GM21360 (cell line): ENCODE measurements around the gene RALGPS1.

Experiments used
- ATAC-seq: cut with Tn5 transposase; IDR thresholded peaks from one replicate; pipeline ENCODE4 v1.9.1; 2021; ENCODE audit warnings: mild to moderate bottlenecking, moderate library complexity; ENCODE audit not compliant: unreplicated experiment

Gene RALGPS1

GRCh38 chr9:127181595-127182190 is 267.1 kb downstream of the RALGPS1 start:
- ATAC-seq = no peak

- no peak for ATAC-seq
Measured at GRCh38 chr9:127182901-127183746, 268.5 kb downstream of the RALGPS1 start.

- no peak for ATAC-seq
Measured at GRCh38 chr9:127183814-127184582, 269.4 kb downstream of the RALGPS1 start.

DNA sequence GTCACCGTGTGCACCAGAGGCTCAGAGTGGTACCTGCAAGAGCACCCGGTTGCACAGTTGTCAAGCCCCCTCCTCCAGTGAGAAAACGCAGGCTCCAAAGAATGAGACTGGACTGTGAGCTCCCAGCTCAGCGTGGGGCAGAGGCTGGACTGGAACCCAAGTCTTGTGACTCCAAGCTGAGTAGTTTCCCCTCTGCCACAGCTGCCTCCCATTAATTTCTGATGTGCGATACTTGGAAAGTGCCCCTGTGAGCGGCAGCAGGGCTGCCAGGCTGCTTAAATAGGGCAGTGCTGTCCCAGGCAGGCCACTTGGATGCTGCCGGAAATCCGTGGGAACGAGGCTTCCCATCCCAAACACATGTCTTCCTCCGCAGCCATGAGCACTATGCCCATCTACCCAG is 270.1 kb downstream of the RALGPS1 start:
- no peak for ATAC-seq

- ATAC-seq = no peak
Measured at GRCh38 chr9:127185181-127185580, 270.6 kb downstream of the RALGPS1 start.

- no peak for ATAC-seq
Measured at GRCh38 chr9:127185931-127186781, 271.6 kb downstream of the RALGPS1 start.

DNA sequence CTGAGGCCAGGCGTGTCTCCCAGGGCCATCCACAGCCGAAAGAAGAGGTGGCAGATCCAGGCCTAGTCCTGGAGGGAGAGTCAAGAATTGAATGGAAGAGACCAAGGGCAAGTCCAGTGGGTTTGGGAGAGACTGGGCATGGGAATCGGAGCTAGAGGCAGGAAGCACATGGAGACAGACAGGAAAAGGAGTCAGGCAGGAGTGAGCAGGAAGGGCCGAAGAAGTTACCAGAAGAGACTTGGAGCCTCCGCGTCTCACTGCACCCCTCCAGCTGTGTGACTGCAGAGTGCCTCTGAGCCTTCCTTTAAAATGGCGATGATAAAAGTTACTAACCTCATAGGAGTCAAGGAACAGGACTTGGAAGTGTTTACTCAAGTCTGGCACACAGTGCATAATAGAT is 272.2 kb downstream of the RALGPS1 start:
- ATAC-seq = no peak

DNA sequence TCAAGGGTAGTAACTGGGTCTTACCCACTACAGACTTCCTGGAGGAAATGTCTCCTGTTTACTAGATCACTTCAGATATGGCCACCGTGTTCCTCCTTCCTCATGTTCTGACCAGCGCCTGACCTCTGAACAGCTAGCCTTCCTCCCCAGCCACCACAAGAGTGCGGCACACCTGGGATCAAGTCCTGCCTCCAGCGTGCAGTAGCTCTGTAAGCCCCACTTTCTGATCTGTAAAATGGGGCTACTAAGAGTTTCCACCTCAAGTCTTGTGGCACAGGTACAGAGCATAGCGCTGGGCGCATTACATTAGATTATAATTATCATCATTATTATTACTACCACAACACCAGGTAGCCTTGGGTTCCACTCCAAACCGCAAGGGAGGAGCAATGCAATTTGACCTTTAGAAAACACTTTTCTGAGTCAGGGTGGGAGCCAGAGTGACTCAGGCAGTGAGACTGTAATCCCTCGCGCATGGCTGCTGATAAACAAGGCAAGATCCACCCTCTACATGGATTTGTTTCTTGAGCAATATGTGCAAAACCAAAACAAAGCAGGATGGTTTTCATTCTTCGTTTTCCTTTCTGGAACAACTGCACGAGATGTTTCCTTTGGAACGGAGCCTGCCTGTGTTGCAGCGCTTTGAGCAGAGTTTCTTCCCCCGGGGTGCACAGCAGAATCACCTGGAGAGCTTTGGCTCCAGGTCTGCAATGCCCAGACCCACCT is 272.8 kb downstream of the RALGPS1 start:
- ATAC-seq = no peak

DNA sequence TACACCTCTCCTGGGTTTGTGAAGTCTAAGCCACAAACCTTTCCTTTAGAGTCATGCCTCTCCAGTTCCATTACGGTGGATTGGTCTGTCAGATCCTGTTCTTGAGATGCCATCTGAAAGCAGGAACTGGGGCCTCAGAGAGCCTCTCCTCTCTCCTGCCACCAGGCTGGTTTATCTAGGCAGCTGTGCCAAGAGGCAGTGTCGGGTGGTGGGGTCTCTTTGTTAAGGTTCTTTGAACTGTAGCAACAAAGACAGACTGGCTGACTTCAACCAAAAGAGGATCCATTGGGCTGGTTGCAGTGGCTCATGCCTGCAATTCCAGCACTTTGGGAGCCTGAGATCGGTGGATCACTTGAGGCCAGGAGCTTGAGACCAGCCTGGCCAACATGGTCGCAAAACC is 273.8 kb downstream of the RALGPS1 start:
- ATAC-seq = no peak

- ATAC-seq = no peak
Measured at GRCh38 chr9:127189628-127190027, 275.0 kb downstream of the RALGPS1 start.

DNA sequence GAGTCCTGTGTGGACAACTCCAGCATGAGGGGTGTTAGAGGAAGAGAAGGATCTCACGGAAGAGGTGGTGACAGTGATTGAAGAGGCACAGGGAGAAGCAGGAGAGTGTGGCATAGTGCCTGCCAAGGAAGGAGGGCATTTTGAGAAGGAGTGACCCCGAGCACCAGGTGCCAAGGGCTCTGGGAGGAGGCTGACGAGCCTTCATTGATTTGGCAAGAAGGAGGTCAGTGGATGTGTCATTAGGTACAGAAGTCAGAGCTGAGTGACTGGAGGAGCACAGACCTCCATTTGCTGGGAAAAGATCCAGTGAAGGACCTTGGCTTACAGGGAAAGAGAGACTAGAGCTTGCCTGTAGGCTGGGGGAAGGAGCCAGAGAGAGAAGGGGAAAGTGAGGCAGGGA is 278.2 kb downstream of the RALGPS1 start:
- no peak for ATAC-seq

GRCh38 chr9:127193483-127193882 is 278.9 kb downstream of the RALGPS1 start:
- no peak for ATAC-seq

DNA sequence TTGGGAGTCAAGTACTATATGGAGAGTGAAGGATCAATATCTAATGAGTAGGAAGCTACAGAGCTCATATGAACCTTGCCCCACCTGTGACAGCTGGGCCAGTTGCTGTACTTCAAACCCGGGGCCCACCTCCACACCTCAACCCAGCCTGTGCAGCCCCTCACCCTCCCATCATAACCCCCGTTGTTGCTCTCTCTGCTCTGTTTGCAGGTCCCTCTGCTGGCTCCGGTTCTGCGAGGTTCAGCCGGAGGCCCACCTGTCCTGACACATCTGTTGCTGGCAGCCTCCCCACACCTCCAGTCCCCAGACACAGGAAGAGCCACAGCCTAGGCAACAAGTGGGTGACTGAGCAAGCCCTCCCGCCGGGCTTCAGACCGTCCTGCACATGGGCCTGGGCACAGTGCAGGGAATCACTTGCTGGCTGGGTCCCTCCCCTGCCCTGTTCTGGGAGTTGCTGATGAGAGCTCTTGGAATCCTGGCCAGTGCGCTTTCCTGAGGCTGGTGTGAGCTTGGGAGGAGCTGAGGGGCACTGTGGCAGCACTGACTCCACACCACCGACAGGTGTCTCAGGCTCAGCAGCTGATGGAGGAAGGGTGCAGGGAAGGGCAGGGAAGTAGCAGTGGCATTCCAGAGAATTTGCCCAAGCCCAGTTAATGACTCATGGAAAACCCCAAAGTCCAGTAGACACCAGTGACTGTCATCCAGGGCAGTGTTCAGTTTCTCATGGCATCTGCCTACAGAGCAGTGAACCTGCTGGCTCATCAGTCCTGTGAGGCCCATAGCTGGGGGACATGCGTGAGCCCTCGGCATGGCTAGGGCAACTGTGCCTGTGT is 280.5 kb downstream of the RALGPS1 start:
- no peak for ATAC-seq

DNA sequence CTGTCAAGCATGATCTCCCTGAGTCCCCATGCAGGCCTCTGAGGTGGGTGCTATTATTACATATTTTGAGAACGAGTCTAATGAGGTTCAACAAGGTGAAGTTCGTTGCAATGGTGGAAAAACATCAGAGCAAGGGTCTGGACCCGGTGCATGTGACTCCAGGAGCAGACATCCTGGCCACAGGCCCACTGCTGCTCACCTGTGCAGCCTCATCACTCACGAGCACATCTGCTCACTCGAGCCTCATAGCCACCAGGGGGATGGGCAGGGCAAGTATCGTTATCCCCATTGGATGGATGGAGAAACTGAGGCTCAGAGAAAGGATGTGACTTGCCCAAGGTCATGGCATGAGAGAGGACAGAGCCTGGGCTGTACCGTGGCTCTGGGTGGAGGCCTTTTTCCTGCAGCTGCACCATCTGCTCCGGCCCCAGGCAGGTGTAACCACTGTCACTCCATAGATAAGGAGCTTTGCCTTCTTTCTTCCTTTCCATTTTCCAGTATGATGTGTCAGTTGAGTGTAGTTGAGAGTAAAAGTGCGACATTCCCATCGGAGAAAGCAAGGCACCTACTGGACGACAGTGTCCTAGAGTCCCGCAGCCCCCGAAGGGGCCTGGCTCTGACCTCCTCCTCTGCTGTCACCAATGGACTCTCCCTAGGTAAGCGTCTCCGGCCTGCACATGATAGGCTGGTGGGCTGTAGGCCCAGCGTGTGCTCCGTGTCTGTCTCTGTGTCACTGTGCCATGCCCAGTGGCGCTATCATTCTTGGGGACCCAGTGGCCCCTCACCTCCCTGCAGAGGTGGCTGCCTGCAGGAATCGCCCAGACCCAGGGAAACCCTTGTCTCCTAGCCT is 281.6 kb downstream of the RALGPS1 start:
- ATAC-seq = no peak

DNA sequence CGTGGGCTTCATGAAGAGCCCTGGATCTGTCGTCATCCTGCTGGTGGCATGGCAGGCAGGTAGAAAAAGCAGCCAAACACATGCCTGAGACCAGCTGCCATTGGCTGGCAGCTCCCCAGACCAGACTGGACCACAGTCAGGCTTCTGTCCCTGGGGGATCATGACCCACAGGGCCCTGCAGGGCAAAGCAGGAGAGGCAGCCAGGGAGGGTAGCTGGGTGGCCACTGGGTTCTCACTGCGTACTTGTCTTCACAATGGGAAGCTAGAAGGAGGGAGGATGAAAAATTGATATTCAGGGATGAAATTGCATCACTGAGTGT is 282.2 kb downstream of the RALGPS1 start:
- ATAC-seq = no peak

DNA sequence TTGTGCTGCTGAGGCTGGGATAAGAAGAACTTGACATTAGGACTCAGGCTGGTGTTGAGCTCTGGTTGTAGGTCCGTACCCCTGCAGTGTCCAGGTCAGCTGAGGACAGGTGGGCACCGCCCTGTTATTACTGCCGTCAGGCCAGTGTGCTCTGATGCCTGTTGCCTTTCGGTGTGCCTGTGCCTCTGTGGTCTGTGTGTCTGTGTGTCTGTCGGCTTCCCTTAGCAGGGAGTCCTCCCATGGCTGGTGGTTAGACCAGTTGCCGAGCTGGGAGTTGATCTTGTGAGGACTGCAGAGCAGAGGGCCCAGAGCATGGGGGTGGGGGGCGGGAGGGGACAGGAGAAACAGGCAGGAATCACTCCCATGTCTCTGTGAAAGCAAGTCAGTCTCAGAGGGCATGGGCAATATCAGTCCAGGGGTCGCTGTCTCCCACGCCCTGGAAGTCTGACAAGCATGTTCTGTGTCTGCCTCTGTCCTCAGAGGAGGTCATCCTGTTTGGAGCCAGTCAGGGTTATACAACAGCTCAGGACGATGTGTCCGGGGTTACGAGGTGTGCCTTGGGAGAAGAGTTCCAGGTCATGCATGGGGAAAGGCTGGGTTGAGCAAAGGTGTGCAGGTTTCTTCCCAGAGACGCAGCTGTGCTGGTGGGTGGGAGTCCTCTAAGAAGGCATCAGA is 282.7 kb downstream of the RALGPS1 start:
- no peak for ATAC-seq

DNA sequence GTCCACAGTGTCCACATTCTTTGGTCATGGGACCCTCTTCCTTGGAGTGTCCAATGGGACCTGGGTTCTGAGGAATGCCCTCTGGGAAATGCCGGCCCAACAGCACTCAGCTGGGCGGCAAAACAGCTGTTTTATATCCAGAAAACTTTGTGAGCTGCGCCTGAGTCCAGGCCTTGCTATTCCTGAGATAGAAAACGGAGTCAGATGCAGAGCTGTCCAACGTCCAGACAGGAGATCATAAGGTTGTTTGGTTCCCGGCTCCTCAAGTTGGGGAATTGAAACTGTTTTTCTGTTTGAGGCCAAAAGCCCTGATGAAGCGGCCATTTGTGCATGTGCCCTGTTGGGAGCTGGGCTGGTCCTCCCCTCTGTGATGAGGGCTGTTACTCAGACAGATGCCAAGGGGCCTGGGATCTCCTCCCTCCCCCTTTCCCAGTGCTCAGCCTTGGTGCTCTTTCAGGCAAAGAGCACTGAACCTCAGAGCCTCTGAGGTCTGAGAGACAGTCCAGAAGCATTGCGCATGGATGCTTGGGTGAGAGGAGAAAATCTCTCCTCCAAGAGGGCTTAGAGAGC is 283.4 kb downstream of the RALGPS1 start:
- no peak for ATAC-seq

DNA sequence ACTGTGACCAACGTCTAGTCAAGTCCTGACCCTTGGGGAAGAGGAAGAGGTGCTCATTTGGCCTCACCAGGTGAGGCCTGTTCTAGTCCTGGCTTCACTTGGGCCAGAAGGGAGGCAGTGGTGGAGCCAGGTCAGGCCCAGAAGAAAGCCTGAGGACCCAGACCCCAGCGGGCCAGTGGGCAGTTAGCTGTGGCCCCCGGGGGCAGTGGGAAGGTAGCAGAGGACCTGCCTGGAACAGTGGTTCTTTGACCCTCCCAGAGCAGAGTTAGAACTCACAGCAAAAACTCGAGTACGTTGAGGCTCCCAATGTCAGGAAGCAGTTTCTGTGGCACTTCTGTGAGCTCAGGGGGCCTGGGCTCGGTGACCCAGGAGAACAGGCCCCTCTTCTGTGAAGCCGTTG is 284.0 kb downstream of the RALGPS1 start:
- ATAC-seq = no peak
